Endothelial cell of umbilical vein (primary cell): ENCODE measurements around the gene ADGRG1. TPM values are rescaled to one million over a fixed set of nuclear protein-coding genes. Genes with fewer than 3 reads are reported as not detected.
"Not testable (repeated sequence)": the region's sequence is repeated elsewhere in the genome, so short reads cannot be mapped to it uniquely, and the experiment has no call there.

Source experiments
- BruUV-seq: library from RNA; stranded (reverse); fragments of 400-500 nt; replicated peaks from 2 replicates; lab custom pipeline; 2021; lab: Mats Ljungman, UMichigan
- CTCF ChIA-PET: fragments of 300-600, 350-600 bp; sonication (Branson Sonifier 250); formaldehyde crosslinking; loops from one replicate; lab custom pipeline; 2021; ENCODE audit warnings: antibody characterized with exemption, inconsistent platforms; lab: Charles Lee
- POLR2A ChIA-PET: fragments of 300-600, 350-600 bp; sonication (Branson Sonifier 250); formaldehyde crosslinking; loops from one replicate; lab custom pipeline; 2021; ENCODE audit warnings: antibody characterized with exemption, inconsistent platforms; lab: Charles Lee
- DNase-seq: peaks from one replicate; pipeline ENCODE4 v3.0.0-alpha.2; 2011; ENCODE audit warnings: low read depth, low spot score
- FAIRE-seq: peaks from 2 replicates; lab custom pipeline; 2011; peaks lifted over from hg19 to GRCh38; lab: Jason Lieb, UNC
- H2AFZ ChIP-seq: 2 replicates; pipeline ENCODE4 v1.6.0; 2012; ENCODE audit warnings: low read depth, low read length, control low read depth, inconsistent platforms
- H3K27ac ChIP-seq: 2 replicates; pipeline ENCODE4 v1.5.1; 2011; ENCODE audit warnings: low read depth, mild to moderate bottlenecking, control low read depth, low read length, moderate library complexity; ENCODE audit not compliant: insufficient read depth
- H3K27me3 ChIP-seq, 2 experiments: 2 replicates each; pipeline versions ENCODE4 v1.6.0 to v1.6.1; 2011; ENCODE audit warnings: low read length in 2 of 2, mixed read lengths in 1 of 2; ENCODE audit not compliant: control insufficient read depth in 2 of 2, insufficient read depth in 2 of 2
- H3K36me3 ChIP-seq, 2 experiments: 2 replicates in 1 of 2; 3 replicates in 1 of 2; pipeline ENCODE4 v1.5.1; 2011; ENCODE audit warnings: low read length in 2 of 2, mild to moderate bottlenecking in 1 of 2, moderate library complexity in 1 of 2; ENCODE audit not compliant: control insufficient read depth in 2 of 2, insufficient read depth in 2 of 2; ENCODE audit errors: extremely low read depth in 1 of 2
- H3K4me1 ChIP-seq: 3 replicates; pipeline ENCODE4 v1.5.1; 2011; ENCODE audit warnings: mild to moderate bottlenecking, low read length; ENCODE audit not compliant: control insufficient read depth, insufficient read depth; ENCODE audit errors: extremely low read depth
- H3K4me2 ChIP-seq: 2 replicates; pipeline ENCODE4 v1.6.1; 2011; ENCODE audit warnings: low read length, control low read depth, mixed read lengths; ENCODE audit not compliant: insufficient read depth
- H3K4me3 ChIP-seq, 3 experiments: fragments of 200-600 bp in 1 of 3; sonication (generic), shearing (Covaris generic) in 1 of 3; replicated peaks in 1 of 3; 2 replicates each; pipeline ENCODE4 v1.5.1; 2011 to 2016; ENCODE audit warnings: control low read depth in 3 of 3, low read length in 3 of 3, mild to moderate bottlenecking in 2 of 3, inconsistent platforms in 1 of 3, low read depth in 1 of 3, moderate library complexity in 1 of 3; ENCODE audit not compliant: insufficient read depth in 1 of 3
- H3K79me2 ChIP-seq: 2 replicates; pipeline ENCODE4 v1.6.0; 2012; ENCODE audit warnings: low read length, inconsistent platforms; ENCODE audit not compliant: control insufficient read depth, insufficient read depth
- H3K9ac ChIP-seq: replicated peaks from 2 replicates; pipeline ENCODE3; 2011; ENCODE audit warnings: low read length, control low read depth; ENCODE audit not compliant: insufficient read depth; ENCODE audit errors: extremely low read depth
- H3K9me1 ChIP-seq: replicated peaks from 3 replicates; pipeline ENCODE4 v1.6.0; 2011; ENCODE audit warnings: mild to moderate bottlenecking, low read length; ENCODE audit not compliant: control insufficient read depth, insufficient read depth; ENCODE audit errors: extremely low read depth
- H3K9me3 ChIP-seq: replicated peaks from 2 replicates; pipeline ENCODE4 v1.5.1; 2012; ENCODE audit warnings: low read length, inconsistent platforms; ENCODE audit not compliant: control insufficient read depth, insufficient read depth
- H4K20me1 ChIP-seq: replicated peaks from 2 replicates; pipeline ENCODE3; 2011; ENCODE audit warnings: mild to moderate bottlenecking, low read length; ENCODE audit not compliant: control insufficient read depth, insufficient read depth; ENCODE audit errors: extremely low read depth
- CTCF ChIP-seq, 2 donors: IDR thresholded peaks; 1 replicate in 1 of 2; 2 replicates in 1 of 2; pipeline ENCODE4 v1.5.1; 2011; ENCODE audit warnings: low read length in 2 of 2, mild to moderate bottlenecking in 2 of 2, moderate library complexity in 2 of 2, control low read depth in 1 of 2, inconsistent platforms in 1 of 2, low read depth in 1 of 2; ENCODE audit not compliant: insufficient read depth in 1 of 2; ENCODE audit errors: extremely low read depth in 1 of 2
- FOS ChIP-seq: IDR thresholded peaks from 2 replicates; pipeline ENCODE4 v1.6.1; 2011; ENCODE audit warnings: mild to moderate bottlenecking, low read length, moderate library complexity, borderline replicate concordance; ENCODE audit not compliant: insufficient read depth
- JUN ChIP-seq: IDR thresholded peaks from 2 replicates; pipeline ENCODE4 v1.6.1; 2011; ENCODE audit warnings: borderline replicate concordance, low read depth; ENCODE audit not compliant: insufficient read length, insufficient read depth
- POLR2AphosphoS5 ChIP-seq: IDR thresholded peaks from 2 replicates; pipeline ENCODE4 v1.6.1; 2012; ENCODE audit warnings: low read depth, mild to moderate bottlenecking, control low read depth, low read length, moderate library complexity; ENCODE audit not compliant: insufficient read depth
- dilution Hi-C: fragments of 300-500 bp; cut with MboI; formaldehyde crosslinking; loops from one replicate; pipeline ENCODE4 v1.15.0; 2019; ENCODE audit warnings: low sequenced_read_pairs; ENCODE audit not compliant: extremely low pct_ligation_motif_present
- intact Hi-C: fragments of 100-400 bp; cut with micrococcal nuclease; formaldehyde crosslinking; loops from one replicate; pipeline ENCODE4 v1.10.0; 2022
- polyA plus RNA-seq, 4 experiments: library from polyadenylated mRNA; depleted of rRNA in 3 of 4; stranded (reverse) in 3 of 4; unstranded in 1 of 4; fragments of >200 nt; gene quantifications; 2 replicates each; pipeline versions ENCODE4 v1.2.1 to v1.2.3, GENCODE V29; 2011 to 2012; ENCODE audit warnings: missing spikeins in 1 of 4
- total RNA-seq: library from RNA; stranded (reverse); gene quantifications from 2 replicates; pipeline ENCODE4 v1.2.3, GENCODE V29; 2021

The ADGRG1 gene
- total and polyA plus RNA-seq, 2 donors (not counting 3 experiments of a cell fraction or from before 2014, with no cell fraction given): 45.6 to 92.5 TPM

GRCh38 chr16:57594531-57595031, 33.8 kb upstream of the ADGRG1 start:
- no TSS peak for BruUV-seq

GRCh38 chr16:57596234-57596633, 32.2 kb upstream of the ADGRG1 start:
- BruUV-seq, H2AFZ ChIP-seq, H3K4me2 ChIP-seq, H3K27me3 ChIP-seq, DNase-seq, H3K79me2 ChIP-seq, H3K4me3 ChIP-seq, H3K9me1 ChIP-seq, dilution Hi-C loops, H3K9ac ChIP-seq, H3K36me3 ChIP-seq, intact Hi-C loops, H3K27ac ChIP-seq, H3K9me3 ChIP-seq, FAIRE-seq, H4K20me1 ChIP-seq, POLR2A ChIA-PET, H3K4me1 ChIP-seq: not testable (repeated sequence)
- CTCF ChIA-PET: interaction anchor here (1.5 to 2.3 kb wide), 2 partner anchors 27 to 52 kb away, joined by 4 to 14 read pairs; no protein-coding TSS in a partner anchor

More at GRCh38 chr16:57594531-57595031, 33.8 kb upstream of the ADGRG1 start:
- POLR2A ChIA-PET: no interaction called here
- H3K9me3 ChIP-seq: no peaks in the 10 kb centered on the region
- TF ChIP-seq FOS (no peak), CTCF (IDR thresholded peaks at IDR 0.05; ENCODE audit: extremely low read depth in 1 of 2, insufficient read depth in 1 of 2, low read depth in 1 of 2, low read length in 2 of 2) (no peak), JUN (no peak), POLR2AphosphoS5 (no peak)
- DNase-seq (no peak), FAIRE-seq (no peak)
- no peaks in the 10 kb centered on the region for H3K9me1 ChIP-seq
- CTCF ChIA-PET: interaction anchor here (1.0 to 2.5 kb wide), 2 partner anchors 16 to 77 kb away, joined by 3 to 11 read pairs; no protein-coding TSS in a partner anchor
- dilution Hi-C loops (no loop called here), intact Hi-C loops (loop anchor here (5.0 kb wide), 1 partner anchor 268 kb away; no protein-coding TSS in a partner anchor)
- H3K27me3 ChIP-seq: no peaks in the 10 kb centered on the region
- H3K9ac ChIP-seq: no peak overlapping the region
- H3K79me2 ChIP-seq: no peaks in the 10 kb centered on the region
- no peak overlapping the region for H2AFZ ChIP-seq
- H3K36me3 ChIP-seq: no peaks in the 10 kb centered on the region
- no peak overlapping the region for H3K4me3 ChIP-seq
- no peak overlapping the region for H3K4me2 ChIP-seq
- no peak overlapping the region for H3K27ac ChIP-seq
- H4K20me1 ChIP-seq: no peaks in the 10 kb centered on the region
- peaks cover 12% of the 10 kb centered on the region for H3K4me1 ChIP-seq
